Activated CD4-positive, alpha-beta T cell treated with anti-CD3 and anti-CD28 coated beads for 36 hours (primary cell): ENCODE data around the gene NFIC. TPM values are rescaled to one million over a fixed set of nuclear protein-coding genes. Genes with fewer than 3 reads are reported as not detected.

Experiments used
- ATAC-seq: fragments of 200-7000 bp; cut with Tn5 transposase; one replicate; pipeline ENCODE4 v1.10.0; 2021; ENCODE audit warnings: mild to moderate bottlenecking, moderate library complexity
- CTCF ChIA-PET: fragments of 350-600 bp; sonication (Branson Sonifier 250); formaldehyde crosslinking; loops from one replicate; lab custom pipeline; 2021; ENCODE audit warnings: antibody characterized with exemption; lab: Charles Lee
- POLR2A ChIA-PET: fragments of 350-600 bp; sonication (Branson Sonifier 250); formaldehyde crosslinking; loops from one replicate; lab custom pipeline; 2021; ENCODE audit warnings: antibody characterized with exemption, inconsistent platforms; lab: Charles Lee
- DNase-seq: peaks from one replicate; pipeline ENCODE4 v3.0.0-alpha.2; 2020
- H3K27ac Mint-ChIP-seq: one replicate; pipeline ENCODE4 v1.8.0; 2021; ENCODE audit warnings: mixed read lengths
- H3K27me3 Mint-ChIP-seq: one replicate; pipeline ENCODE4 v1.8.0; 2021; ENCODE audit warnings: mixed read lengths
- H3K36me3 Mint-ChIP-seq: one replicate; pipeline ENCODE4 v1.8.0; 2021; ENCODE audit warnings: low read depth, mixed read lengths
- H3K4me1 Mint-ChIP-seq: one replicate; pipeline ENCODE4 v1.8.0; 2021; ENCODE audit warnings: mixed read lengths
- H3K4me3 Mint-ChIP-seq: one replicate; pipeline ENCODE4 v1.8.0; 2021; ENCODE audit warnings: mild to moderate bottlenecking, moderate library complexity, mixed read lengths
- H3K9me3 Mint-ChIP-seq: one replicate; pipeline ENCODE4 v1.8.0; 2021; ENCODE audit warnings: low read depth, mixed read lengths
- intact Hi-C, 2 experiments: fragments of 100-400 bp; cut with DNase I in 1 of 2; cut with micrococcal nuclease in 1 of 2; formaldehyde crosslinking; loops; one replicate each; pipeline versions ENCODE4 v1.14.2 to v1.15.1; 2022 to 2024; cut with DNase I, micrococcal nuclease
- total RNA-seq, 2 experiments: library from RNA; stranded (reverse); gene quantifications; one replicate each; pipeline ENCODE4 v1.2.3, GENCODE V29; 2021

The NFIC gene
- total RNA-seq, 2 experiments from 2014 or later, result 20.5 to 22.6 TPM

DNA sequence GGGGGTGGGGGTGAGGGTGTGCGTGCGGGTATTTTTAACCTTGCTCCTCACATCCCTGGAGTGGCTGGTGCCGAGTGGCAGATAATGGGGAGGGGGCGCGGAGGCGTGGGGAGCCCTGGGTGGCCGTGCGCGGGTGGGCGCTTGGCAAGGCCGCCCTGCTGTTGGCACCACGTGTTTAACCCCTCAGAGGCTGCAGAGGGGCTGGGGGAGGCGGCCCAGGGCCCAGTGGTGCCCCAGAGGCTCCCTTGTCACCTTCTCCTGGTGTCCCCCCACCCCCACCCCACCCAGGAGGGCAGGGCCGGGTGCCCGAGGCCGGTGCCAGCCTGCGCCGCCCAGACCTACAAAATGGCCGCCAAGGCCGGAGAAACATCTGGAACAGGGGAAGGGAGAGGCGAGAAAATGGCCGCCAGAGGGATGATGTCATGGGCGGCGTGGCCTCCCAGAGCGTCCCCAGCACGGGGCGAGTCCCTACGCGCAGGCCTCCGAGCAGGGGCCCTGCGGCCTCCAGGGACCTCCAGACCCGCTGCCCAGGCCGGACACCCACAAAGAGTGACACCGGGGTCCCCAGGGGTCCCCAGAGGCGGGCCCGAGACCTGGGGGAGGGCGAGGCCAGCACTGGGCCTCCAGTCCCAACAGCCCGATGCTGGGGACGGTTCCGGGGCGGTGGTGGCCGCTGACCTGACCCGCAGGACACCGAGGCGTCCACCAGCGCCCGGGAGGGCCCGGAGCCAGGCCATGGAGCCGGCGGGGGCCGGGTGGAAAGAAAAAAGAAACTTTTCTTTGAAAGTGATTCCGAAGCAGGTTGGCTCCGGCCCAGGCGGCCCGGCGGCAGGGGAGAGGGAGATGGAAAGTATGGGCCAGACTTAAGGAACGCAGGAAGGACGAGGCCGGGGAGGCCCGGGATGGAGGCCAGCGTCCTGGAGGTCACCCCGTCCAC lies 38.2 kb downstream of the NFIC start:
- no peaks in the 10 kb centered on the region for H3K27me3 Mint-ChIP-seq

DNA sequence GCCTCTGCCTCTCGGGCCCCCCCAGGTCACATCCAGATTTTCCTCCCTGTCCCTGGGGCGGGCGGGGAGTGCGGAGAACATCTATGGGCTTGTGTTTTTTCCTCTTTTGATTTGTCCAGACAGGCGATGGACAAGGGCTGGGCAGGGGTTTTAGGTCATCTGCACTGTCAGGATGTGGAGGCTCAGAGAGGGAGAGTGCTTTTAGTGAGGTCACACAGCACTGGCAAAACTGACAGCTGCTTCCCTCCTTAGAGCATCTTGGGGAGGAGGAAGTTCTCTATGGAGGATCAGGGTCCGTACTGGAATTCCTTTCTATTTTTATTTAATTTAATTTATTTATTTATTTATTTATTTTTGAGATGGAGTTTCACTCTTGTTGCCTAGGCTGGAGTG lies 38.9 kb downstream of the NFIC start:
- ChIA-PET CTCF (no interaction called here), POLR2A (no interaction called here)
- intact Hi-C loops, result no loop called here
- peaks cover 5% of the 10 kb centered on the region for H3K36me3 Mint-ChIP-seq
- H3K4me1 Mint-ChIP-seq, result no peaks in the 10 kb centered on the region
- no peaks in the 10 kb centered on the region for H3K27me3 Mint-ChIP-seq
- DNase-seq (no peak), ATAC-seq (no peak)
- no peak overlapping the region for H3K27ac Mint-ChIP-seq
- no peaks in the 10 kb centered on the region for H3K9me3 Mint-ChIP-seq
- no peak overlapping the region for H3K4me3 Mint-ChIP-seq

More for the DNA sequence above, 38.2 kb downstream of the NFIC start:
- ChIA-PET CTCF (no interaction called here), POLR2A (no interaction called here)
- no peaks in the 10 kb centered on the region for H3K9me3 Mint-ChIP-seq
- DNase-seq (no peak), ATAC-seq (no peak)
- peaks cover 5% of the 10 kb centered on the region for H3K36me3 Mint-ChIP-seq
- intact Hi-C loops, result no loop called here
- H3K4me3 Mint-ChIP-seq, result no peak overlapping the region
- no peaks in the 10 kb centered on the region for H3K4me1 Mint-ChIP-seq
- no peak overlapping the region for H3K27ac Mint-ChIP-seq

DNA sequence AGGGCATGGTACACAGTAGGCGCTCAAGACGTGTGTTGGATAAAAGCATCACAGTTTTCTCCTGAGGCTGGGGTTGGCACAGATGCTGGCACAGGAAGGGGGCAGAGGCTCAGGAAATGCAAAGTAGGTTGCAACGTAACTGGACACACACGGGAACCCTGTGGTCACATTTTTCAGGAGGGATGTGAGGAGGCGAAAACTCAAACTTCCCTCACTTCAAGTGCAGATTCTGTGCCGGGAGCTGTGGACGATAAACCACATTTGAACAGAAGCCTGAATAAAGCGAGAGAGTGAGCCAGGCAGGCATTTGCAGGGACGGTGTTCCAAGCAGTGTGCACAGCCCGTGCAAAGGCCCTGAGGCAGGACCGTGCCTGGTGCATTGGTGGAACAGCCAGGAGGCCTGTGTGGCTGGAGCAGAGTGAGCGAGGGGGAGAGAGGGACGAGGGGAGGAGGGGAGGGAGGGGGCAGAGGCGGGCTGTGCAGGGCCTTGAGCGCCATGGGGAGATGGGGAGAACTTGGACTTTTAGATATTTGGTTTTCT lies 40.3 kb downstream of the NFIC start:
- intact Hi-C loops, result no loop called here
- Mint-ChIP-seq H3K27ac (no peak overlapping the region), H3K4me1 (no peaks in the 10 kb centered on the region), H3K27me3 (no peaks in the 10 kb centered on the region), H3K36me3 (peaks cover 2% of the 10 kb centered on the region), H3K9me3 (no peaks in the 10 kb centered on the region), H3K4me3 (no peak overlapping the region)
- DNase-seq, result no peak
- ChIA-PET POLR2A (no interaction called here), CTCF (no interaction called here)
- no peak for ATAC-seq

DNA sequence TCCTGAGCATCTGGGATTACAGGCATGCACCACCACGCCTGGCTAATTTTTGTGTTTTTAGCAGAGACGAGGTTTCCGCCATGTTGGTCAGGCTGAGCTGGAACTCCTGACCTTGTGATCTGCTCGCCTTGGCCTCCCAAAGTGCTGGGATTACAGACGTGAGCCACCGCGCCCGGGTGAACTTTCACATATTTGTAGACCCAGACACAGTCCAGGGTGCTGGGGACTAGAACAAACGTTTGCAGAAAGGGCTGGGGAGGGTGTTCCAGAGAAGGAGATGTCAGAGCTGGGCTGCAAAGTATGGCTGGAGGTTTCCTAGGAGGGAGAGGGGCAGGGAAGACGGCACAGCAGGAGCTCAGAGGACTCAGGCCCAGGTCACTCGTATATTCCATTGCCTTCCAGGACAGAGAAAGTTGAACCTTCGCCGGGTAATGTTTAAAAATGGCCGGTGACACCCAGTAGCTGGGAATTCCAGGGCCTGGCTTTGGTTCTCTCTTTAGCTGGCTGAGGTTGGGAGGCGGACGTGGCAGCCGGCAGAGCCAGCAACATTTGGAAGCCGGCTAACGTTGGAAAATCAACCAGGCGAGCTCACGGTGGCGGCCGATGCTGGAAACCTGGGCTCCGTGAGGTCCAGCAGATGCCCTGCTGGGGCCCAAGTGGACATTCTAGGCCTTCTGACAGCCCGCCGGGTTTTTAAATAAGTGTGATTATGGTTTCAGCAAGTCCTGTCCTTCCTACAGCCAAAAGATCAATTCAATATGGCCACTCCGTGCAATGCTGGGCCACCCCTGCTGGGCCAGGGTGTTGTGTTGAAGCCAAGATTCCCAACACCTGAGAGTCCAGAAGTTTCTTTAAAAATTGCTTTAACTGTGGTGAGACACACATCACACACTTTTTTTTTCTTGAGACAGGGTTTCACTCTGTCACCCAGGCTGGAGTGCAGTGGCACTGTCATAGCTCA lies 41.5 kb downstream of the NFIC start:
- no peaks in the 10 kb centered on the region for H3K4me1 Mint-ChIP-seq
- ATAC-seq (no peak), DNase-seq (no peak)
- no peaks in the 10 kb centered on the region for H3K36me3 Mint-ChIP-seq
- H3K27me3 Mint-ChIP-seq, result no peaks in the 10 kb centered on the region
- H3K9me3 Mint-ChIP-seq, result no peaks in the 10 kb centered on the region
- H3K27ac Mint-ChIP-seq, result peak overlapping the region; percentile 31
- no peak overlapping the region for H3K4me3 Mint-ChIP-seq
- ChIA-PET POLR2A (interaction anchor here (0.6 kb wide), 1 partner anchor 352 kb away, joined by 4 read pairs; no protein-coding TSS in a partner anchor), CTCF (interaction anchor here (1.1 to 1.3 kb wide), 2 partner anchors 11 to 64 kb away, joined by 3 read pairs; no protein-coding TSS in a partner anchor)
- intact Hi-C loops, result no loop called here

DNA sequence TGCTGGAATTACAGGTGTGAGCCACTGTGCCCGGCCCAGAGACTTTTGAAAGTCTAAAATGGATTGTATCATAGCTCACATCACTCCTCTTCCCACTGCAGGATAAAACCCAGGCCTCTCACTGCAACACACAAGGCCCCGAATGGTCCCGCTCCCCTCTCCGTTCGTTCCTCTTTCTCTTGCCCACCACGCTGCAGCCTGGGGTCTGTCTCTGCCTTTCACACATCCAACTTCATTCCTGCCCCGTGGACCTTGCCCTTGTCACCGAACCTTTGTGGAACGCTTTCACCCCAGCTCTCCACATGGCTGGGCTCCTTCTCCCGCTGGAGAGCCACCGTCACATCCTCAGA lies 42.6 kb downstream of the NFIC start:
- Mint-ChIP-seq H3K9me3 (no peaks in the 10 kb centered on the region), H3K4me3 (no peak overlapping the region), H3K27ac (no peak overlapping the region), H3K4me1 (no peaks in the 10 kb centered on the region), H3K36me3 (no peaks in the 10 kb centered on the region), H3K27me3 (no peaks in the 10 kb centered on the region)
- DNase-seq (no peak), ATAC-seq (no peak)
- intact Hi-C loops, result no loop called here
- CTCF ChIA-PET, result interaction anchor here (0.7 to 1.0 kb wide), 2 partner anchors 11 to 20 kb away, joined by 3 read pairs; no protein-coding TSS in a partner anchor
- POLR2A ChIA-PET, result no interaction called here

DNA sequence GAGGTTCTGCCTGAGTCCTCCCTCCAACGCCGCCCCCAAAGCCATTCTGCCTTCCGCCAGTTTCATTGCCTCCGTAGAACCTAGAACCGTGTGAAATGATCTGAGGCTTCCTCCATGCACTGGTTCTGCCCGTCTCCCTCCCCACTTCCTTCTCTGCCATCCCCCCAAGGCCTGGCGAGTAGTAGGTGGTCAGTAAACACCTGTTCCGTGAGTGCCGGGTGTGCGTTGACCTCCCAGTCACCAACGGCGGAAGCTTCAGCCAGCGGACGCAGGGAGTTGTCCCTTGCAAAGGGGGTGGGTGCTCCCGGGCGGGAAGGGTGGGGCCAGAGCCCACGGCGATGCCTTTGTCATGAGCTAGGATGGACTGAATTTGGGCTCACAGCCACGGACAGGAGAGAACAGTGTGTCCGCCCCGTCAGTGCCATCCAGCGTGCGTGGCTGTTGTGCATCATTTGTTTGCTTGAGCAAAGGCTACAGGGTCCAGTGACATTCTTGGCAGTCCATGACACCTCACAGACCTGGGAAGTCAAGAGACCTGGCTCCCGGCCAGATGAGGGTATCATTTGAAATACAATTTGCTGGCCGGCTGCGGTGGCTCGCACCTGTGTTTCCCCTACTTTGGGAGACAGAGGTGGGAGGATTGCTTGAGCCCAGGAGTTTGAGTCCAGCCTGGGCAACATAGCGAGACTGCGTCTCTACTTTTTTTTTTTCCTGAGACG lies 43.1 kb downstream of the NFIC start:
- ATAC-seq (no peak), DNase-seq (no peak)
- POLR2A ChIA-PET, result interaction anchor here (0.6 kb wide), 1 partner anchor 983 kb away, joined by 3 read pairs; no protein-coding TSS in a partner anchor
- CTCF ChIA-PET, result interaction anchor here (0.9 to 1.0 kb wide), 2 partner anchors 20 to 108 kb away, joined by 3 read pairs; no protein-coding TSS in a partner anchor
- H3K36me3 Mint-ChIP-seq, result no peaks in the 10 kb centered on the region
- H3K4me1 Mint-ChIP-seq, result no peaks in the 10 kb centered on the region
- intact Hi-C loops, result no loop called here
- no peaks in the 10 kb centered on the region for H3K27me3 Mint-ChIP-seq
- H3K4me3 Mint-ChIP-seq, result no peak overlapping the region
- no peaks in the 10 kb centered on the region for H3K9me3 Mint-ChIP-seq
- H3K27ac Mint-ChIP-seq, result no peak overlapping the region

DNA sequence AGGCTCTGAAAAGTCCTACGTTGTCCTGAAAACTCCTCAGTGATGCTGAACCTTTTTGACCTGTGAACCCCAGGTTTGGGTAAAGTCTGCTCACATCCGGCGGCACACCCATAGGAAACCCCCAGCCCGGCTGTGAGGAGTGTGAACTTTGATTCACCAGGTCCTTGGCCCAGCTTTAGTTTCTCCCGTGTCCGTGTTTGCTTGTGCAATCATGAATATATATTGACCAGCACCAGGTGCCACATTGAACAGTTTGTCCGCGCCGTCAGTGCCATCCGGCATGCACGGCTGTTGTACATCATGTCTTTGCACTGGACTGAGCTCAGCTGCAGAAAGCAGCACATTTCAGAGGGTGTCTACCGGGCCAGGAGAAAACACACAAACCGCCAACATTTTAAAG lies 45.3 kb downstream of the NFIC start:
- no peak for DNase-seq
- H3K4me1 Mint-ChIP-seq, result no peaks in the 10 kb centered on the region
- H3K27ac Mint-ChIP-seq, result no peak overlapping the region
- intact Hi-C loops, result no loop called here
- ATAC-seq, result no peak
- ChIA-PET CTCF (interaction anchor here (2.3 kb wide), 1 partner anchor 18 kb away, joined by 10 read pairs; no protein-coding TSS in a partner anchor), POLR2A (interaction anchor here (0.7 kb wide), 1 partner anchor 1066 kb away, joined by 3 read pairs; no protein-coding TSS in a partner anchor)
- no peaks in the 10 kb centered on the region for H3K36me3 Mint-ChIP-seq
- no peak overlapping the region for H3K4me3 Mint-ChIP-seq
- no peaks in the 10 kb centered on the region for H3K27me3 Mint-ChIP-seq
- H3K9me3 Mint-ChIP-seq, result no peaks in the 10 kb centered on the region

DNA sequence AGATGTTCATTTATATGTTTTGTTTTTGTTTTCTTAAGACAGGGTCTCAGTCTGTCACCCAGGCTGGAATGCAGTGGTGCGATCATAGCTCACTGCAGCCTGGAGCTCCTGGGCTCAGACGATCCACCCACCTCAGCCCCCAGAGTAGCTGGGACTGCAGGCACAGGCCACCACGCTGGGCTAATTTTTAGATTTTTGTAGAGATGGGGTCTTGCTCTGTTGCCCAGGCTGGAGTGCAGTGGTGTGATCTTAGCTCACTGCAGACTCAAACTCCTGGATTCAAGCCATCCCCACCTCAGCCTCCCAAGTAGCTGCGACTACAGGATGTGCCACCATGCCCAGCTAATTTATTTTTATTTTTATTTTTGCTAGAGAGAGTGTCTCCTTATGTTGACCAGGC lies 45.7 kb downstream of the NFIC start:
- ChIA-PET POLR2A (no interaction called here), CTCF (interaction anchor here (2.3 kb wide), 1 partner anchor 18 kb away, joined by 10 read pairs; no protein-coding TSS in a partner anchor)
- H3K27me3 Mint-ChIP-seq, result no peaks in the 10 kb centered on the region
- no peaks in the 10 kb centered on the region for H3K36me3 Mint-ChIP-seq
- no peak overlapping the region for H3K27ac Mint-ChIP-seq
- intact Hi-C loops, result no loop called here
- DNase-seq (no peak), ATAC-seq (no peak)
- no peak overlapping the region for H3K4me3 Mint-ChIP-seq
- H3K4me1 Mint-ChIP-seq, result no peaks in the 10 kb centered on the region
- no peaks in the 10 kb centered on the region for H3K9me3 Mint-ChIP-seq

DNA sequence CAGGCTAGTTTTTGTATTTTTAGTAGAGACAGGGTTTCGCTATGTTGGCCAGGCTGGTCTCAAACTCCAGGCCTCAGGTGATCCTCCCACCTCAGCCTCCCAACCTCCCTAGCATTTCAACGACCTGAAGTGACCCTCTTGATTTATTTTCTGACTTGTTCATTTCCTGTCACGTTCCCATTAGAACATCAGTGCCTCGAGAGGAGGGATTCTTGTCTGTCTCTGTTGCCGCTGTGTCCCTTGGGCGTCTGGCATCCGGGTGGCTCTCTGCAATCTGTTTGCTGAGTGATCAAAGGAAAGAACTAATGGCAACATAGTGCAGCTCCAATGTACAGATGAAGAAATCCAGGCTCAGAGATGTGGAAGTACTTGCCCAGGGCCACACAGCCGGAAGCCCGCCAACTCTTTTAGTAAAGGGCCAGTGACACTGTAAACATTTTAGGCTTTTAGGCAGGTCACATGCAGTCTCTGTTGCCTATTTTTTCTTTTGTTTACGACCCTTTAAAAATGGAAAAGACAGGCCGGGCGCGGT lies 47.5 kb downstream of the NFIC start:
- no peak for ATAC-seq
- no peaks in the 10 kb centered on the region for H3K4me1 Mint-ChIP-seq
- no peaks in the 10 kb centered on the region for H3K27me3 Mint-ChIP-seq
- no peak for DNase-seq
- POLR2A ChIA-PET, result no interaction called here
- H3K4me3 Mint-ChIP-seq, result no peak overlapping the region
- CTCF ChIA-PET, result no interaction called here
- no peaks in the 10 kb centered on the region for H3K36me3 Mint-ChIP-seq
- no peaks in the 10 kb centered on the region for H3K9me3 Mint-ChIP-seq
- no peak overlapping the region for H3K27ac Mint-ChIP-seq
- intact Hi-C loops, result no loop called here

DNA sequence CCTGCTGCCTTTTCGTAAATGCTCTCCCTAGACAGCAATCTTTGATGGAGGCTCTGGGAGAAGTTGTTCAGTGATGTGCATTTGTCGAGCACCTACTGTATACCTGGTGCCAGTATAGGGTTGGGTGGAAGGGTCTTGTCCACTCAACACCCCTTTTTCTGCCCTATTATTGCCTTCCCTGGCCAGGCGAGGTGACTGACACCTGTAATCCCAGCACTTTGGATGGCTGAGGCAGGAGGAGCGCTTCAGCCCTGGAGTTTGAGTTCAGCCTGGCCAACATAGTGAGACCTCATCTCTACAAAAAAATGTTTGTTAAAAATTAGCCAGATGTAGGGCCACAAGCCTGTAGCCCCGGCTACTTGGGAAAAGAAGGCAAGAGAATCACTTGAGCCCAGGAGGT lies 49.3 kb downstream of the NFIC start:
- ATAC-seq (no peak), DNase-seq (no peak)
- Mint-ChIP-seq H3K9me3 (no peaks in the 10 kb centered on the region), H3K27ac (no peak overlapping the region), H3K4me3 (no peak overlapping the region), H3K36me3 (no peaks in the 10 kb centered on the region), H3K4me1 (no peaks in the 10 kb centered on the region), H3K27me3 (no peaks in the 10 kb centered on the region)
- CTCF ChIA-PET, result interaction anchor here (0.6 kb wide), 2 partner anchors 51 to 70 kb away, joined by 3 read pairs; no protein-coding TSS in a partner anchor
- POLR2A ChIA-PET, result no interaction called here
- intact Hi-C loops, result no loop called here
